Activated CD4-positive, CD25-positive, alpha-beta regulatory T cell treated with anti-CD3 and anti-CD28 coated beads, Interleukin-2, amount 50 U/mL, for 24 hours (primary cell): Measurements from ENCODE around the gene PANK4.

Experiments
- ATAC-seq, 2 donors: fragments of 150-1000 bp; cut with Tn5 transposase; one replicate each; pipeline ENCODE4 v1.10.0; 2021; ENCODE audit warnings: mild to moderate bottlenecking in 1 of 2, moderate library complexity in 1 of 2

The PANK4 gene

GRCh38 chr1:2528016-2528415, 1.6 kb upstream of the PANK4 start:
- ATAC-seq, result no peak

GRCh38 chr1:2527556-2527860, 1.1 kb upstream of the PANK4 start:
- ATAC-seq, result no peak

DNA sequence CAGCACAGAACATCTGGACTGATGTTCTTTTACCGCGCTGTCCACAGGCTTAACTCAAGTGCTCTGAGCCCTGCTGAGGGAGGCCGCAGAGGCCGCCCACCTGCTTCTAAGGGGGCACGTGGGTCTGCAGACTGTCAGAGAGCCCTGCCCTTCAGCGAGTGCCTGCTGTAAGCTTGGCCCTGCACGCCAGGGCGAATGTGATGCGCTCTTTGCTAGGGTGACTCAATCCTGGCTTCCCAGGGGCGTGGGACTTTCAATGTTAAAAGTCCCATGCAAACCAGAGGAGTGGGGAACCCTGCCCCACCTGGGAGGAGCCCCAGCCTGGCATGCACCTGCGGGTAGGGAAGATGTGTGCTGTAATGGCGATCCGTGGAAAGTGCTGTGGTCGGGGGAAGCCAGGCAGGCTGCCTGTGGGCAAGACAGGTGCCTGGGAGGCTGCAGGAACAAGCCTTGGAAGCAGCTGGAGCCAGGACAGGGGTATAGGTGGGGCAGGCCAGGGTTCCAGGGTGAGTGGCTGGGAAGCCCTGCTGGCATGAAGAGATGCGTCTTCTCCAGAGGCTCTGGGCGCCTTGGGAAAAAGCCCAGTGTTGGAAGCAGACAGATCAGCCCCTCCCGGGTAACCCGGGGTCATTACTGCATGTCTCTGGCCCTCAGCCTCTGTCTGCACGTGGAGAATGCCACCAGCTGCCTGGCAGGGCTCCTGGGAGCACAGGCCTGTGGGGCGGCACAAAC, 594 bp upstream of the PANK4 start:
- ATAC-seq, result peak; percentile 40 to 44

- no peak for ATAC-seq
Measured at GRCh38 chr1:2525572-2525919, 850 bp downstream of the PANK4 start.

GRCh38 chr1:2523891-2524609, 2.3 kb downstream of the PANK4 start:
- ATAC-seq, result no peak

DNA sequence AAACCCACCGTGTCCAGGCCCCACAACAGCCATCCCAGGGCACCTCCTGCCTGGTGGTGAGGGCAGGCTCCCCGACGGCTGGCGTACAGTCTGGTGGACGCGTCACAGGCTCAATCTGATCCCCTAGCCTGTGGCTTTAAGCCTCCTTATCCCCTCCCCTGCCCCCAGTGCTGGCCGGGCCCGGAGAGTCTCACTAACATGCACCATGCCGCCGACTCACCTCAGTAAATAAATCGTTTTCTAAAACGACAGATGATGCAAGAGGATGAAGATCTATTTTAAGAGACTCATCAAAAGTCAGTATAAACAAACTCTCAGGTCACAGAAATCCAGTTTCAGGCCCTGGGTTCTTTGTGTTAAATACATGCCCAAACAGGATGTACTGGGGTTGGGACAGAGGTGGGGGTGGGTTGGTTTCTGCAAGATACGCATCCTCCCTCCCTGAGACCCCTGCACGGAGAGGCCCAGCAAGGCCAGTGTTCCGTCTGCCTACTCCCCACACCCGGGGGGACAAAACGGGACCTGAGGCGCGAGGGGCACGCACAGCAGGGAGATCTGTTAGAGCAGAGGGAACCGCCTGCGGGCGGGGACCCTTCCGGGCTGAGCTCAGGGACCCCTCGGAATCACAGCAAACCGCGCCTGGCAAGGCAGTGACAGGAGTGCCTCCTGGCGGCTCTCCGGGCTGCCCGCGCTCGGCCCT, 3.1 kb downstream of the PANK4 start:
- ATAC-seq, result no peak

- ATAC-seq, result no peak
Measured at GRCh38 chr1:2522230-2522629, 4.2 kb downstream of the PANK4 start.

DNA sequence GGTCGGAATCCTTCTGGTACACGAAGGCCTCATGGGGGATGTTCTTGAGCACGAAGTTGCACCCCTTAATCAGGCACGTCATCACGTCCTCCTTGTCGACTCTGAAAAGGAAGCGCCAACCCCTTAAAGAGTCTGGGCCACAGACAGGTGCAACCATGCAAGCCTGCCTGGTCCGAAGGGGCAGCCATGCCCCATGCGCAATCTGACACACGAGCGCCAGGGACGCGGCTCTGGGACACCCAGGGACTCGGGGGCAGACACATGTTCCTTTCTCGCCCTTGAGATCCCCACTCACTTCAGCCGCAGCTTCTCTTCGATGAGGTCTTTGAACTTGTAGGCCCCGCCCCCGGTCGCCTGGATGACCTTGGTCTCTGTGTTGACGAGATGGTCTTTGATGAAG, 5.6 kb downstream of the PANK4 start:
- no peak for ATAC-seq

DNA sequence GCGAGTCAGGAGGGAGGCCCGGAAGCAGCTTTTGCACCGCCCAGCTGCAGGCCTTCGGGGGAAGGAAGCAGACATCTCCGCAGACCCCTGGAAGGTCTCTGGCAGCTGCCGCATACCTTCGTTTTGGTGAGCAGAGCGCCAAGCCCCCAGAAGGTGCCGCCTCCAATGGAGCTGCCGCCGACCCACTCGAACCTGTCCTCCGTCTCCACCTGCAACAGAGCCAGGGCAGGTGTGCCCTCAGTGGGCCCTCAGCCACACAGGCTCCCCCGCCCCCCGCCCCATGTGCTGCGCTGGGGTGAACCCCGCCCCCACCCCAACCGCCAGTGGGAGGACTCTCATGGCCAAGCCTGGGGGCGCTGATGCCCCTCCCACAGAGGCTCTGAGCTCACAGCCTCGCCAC, 6.2 kb downstream of the PANK4 start:
- ATAC-seq, result no peak

GRCh38 chr1:2519729-2520128, 6.7 kb downstream of the PANK4 start:
- no peak for ATAC-seq

- no peak for ATAC-seq
Measured at GRCh38 chr1:2519029-2519685, 7.2 kb downstream of the PANK4 start.

DNA sequence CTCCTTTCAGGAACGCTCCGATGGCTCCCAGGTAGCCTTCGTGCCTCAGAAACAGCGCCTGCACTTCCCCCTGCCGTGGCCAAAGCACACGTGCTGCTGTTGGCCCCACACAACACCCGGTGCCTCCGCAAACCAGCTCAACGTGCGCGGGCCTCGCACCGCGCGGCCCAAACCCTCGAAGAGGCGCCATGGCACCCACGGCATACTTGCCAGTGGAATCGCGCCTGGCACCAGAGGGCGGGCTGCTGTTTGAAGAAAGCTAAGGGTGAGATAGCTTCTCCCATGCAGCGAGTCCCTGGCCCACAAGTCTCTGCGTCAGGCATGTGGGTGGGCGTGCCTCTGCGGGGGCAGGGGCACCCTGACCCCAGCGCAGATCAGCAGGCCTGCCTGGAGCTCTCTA, 7.9 kb downstream of the PANK4 start:
- no peak for ATAC-seq

- no peak for ATAC-seq
Measured at GRCh38 chr1:2517966-2518365, 8.4 kb downstream of the PANK4 start.

GRCh38 chr1:2516946-2517345, 9.4 kb downstream of the PANK4 start:
- no peak for ATAC-seq

DNA sequence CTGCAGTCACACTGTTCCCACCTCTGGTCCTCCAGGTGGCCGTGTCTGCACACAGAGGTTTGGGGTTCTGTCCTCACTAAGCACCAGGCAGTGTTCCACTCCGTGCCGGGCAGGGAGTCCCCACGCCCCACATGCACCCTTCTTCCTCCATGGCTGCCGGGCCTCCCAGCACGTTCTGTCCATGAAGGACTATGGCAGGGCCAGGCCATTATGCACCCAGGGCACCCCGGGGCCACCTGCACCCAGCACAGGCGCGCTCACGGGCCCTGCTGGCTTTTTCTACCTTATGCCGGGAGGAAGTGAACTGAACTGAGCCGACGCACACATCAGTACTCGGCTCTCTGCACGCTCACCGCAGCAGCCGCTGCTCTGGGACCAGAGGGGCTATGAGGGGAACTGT, 10.3 kb downstream of the PANK4 start:
- no peak for ATAC-seq

DNA sequence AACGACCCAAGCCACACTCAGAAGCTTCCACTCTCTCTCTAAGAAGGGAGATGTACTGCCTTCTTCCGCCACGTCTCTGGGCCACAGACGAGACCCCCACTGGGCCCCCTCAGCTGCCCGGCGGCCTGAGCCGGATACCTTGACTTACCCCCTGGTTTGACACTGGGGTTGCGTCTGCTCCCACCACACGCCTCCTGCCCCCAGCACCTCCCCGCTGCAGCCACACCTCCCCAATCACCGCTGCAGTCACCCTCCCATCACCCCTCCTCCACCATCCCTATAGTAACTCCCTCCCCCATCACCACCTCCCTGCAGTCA, 10.7 kb downstream of the PANK4 start:
- ATAC-seq, result no peak

- ATAC-seq, result no peak
Measured at GRCh38 chr1:2514863-2515762, 11.3 kb downstream of the PANK4 start.

GRCh38 chr1:2513939-2514652, 12.3 kb downstream of the PANK4 start:
- no peak for ATAC-seq

- no peak for ATAC-seq
Measured at GRCh38 chr1:2512862-2513421, 13.5 kb downstream of the PANK4 start.

- no peak for ATAC-seq
Measured at GRCh38 chr1:2510366-2511155, 15.8 kb downstream of the PANK4 start.

DNA sequence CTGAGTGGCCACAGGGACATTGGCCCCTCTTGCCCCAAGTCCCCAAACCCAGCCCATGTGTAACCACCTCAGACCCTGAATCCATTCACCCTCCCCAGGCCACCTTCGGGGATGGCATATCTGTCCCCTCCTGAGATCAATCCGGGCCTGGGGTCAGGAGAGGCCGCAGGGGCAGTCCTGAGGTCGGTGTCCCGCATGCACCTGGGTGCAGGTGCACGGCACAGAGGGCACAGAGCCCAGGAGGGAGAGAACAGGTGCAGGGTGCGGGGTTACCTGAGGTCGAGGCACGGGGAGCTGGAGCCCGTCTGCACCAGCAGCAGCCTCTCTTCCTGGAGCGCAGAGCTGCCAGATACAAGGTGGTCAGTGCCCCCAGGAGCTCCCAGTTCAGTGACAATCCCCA, 16.8 kb downstream of the PANK4 start:
- ATAC-seq, result no peak
